Stimulated activated naive CD8-positive, alpha-beta T cell treated with anti-CD3 and anti-CD28 coated beads, Interleukin-15, Interleukin-2, amounts not matched to agents 100 ng/mL and 50 ng/mL, for 24 hours (primary cell): ENCODE measurements around the gene WRNIP1.

ENCODE experiments used
- H3K27ac Mint-ChIP-seq: one replicate; pipeline ENCODE4 v1.8.0; 2021; ENCODE audit warnings: mild to moderate bottlenecking, mixed read lengths
- H3K27me3 Mint-ChIP-seq: one replicate; pipeline ENCODE4 v1.8.0; 2021; ENCODE audit warnings: mixed read lengths
- H3K36me3 Mint-ChIP-seq: one replicate; pipeline ENCODE4 v1.8.0; 2021; ENCODE audit warnings: low read depth, mixed read lengths
- H3K4me1 Mint-ChIP-seq: one replicate; pipeline ENCODE4 v1.8.0; 2021; ENCODE audit warnings: low read depth, mixed read lengths
- H3K4me3 Mint-ChIP-seq: one replicate; pipeline ENCODE4 v1.8.0; 2021; ENCODE audit warnings: mild to moderate bottlenecking, mixed read lengths
- H3K9me3 Mint-ChIP-seq: one replicate; pipeline ENCODE4 v1.8.0; 2021; ENCODE audit warnings: mixed read lengths

Gene WRNIP1

GRCh38 chr6:2812695-2813094 lies 47.5 kb downstream of the WRNIP1 start:
- Mint-ChIP-seq H3K27me3 (no peaks in the 10 kb centered on the region), H3K4me1 (peaks cover 16% of the 10 kb centered on the region), H3K9me3 (peaks cover 26% of the 10 kb centered on the region), H3K27ac (no peak overlapping the region), H3K4me3 (no peak overlapping the region), H3K36me3 (peaks cover 19% of the 10 kb centered on the region)

DNA sequence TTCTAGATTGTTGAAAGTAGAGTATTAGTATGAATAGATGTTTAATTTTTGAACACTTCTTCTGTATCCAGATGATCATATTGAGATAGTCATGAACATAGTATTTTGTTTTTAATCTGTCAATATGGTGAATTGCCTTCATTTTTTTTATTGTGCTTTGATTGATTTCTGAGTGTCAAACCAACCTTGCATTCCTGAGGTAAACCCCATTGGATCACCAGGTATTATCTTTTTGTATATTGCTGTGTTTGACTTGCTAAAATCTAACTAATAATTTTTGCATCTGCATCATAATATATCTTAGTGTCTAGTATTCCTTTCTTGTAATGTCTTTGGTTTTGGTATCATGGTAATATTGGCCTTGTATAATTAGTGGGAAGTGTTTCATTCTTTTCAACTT lies 51.0 kb downstream of the WRNIP1 start:
- H3K4me3 Mint-ChIP-seq: no peak overlapping the region
- H3K27me3 Mint-ChIP-seq: no peaks in the 10 kb centered on the region
- H3K27ac Mint-ChIP-seq: no peak overlapping the region

DNA sequence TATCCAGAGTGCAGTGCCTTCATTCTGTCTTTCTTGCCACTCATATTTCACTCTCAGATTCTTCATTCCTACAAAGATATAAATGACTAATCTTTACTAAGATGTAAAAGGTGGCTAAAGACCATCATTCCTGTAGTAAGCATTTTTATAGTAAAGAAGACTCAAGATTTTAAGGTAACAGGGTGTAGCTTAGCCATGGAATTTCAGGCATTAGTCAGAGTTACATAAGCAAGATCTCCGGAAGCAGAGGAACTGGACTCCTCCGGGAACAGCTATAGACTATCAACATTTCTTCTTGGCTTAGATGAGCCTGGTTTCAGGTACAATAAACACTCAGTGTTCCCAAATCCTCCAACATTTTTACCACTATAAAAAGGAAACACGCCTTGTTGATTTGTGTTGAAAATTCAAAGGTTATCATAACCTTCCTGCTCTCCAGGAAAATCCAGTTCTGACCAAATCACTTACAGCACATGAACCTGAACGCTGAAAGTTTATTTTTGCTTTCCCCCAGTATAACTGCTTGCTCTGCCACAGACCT lies 52.8 kb downstream of the WRNIP1 start:
- no peak overlapping the region for H3K4me3 Mint-ChIP-seq
- no peaks in the 10 kb centered on the region for H3K27me3 Mint-ChIP-seq
- peaks cover 20% of the 10 kb centered on the region for H3K9me3 Mint-ChIP-seq
- H3K36me3 Mint-ChIP-seq: peaks cover 19% of the 10 kb centered on the region
- H3K27ac Mint-ChIP-seq: no peak overlapping the region
- peaks cover 18% of the 10 kb centered on the region for H3K4me1 Mint-ChIP-seq

More for the DNA sequence above, 51.0 kb downstream of the WRNIP1 start:
- H3K9me3 Mint-ChIP-seq: peaks cover 26% of the 10 kb centered on the region
- H3K36me3 Mint-ChIP-seq: peaks cover 19% of the 10 kb centered on the region
- H3K4me1 Mint-ChIP-seq: peaks cover 18% of the 10 kb centered on the region

- Mint-ChIP-seq H3K27me3 (no peaks in the 10 kb centered on the region), H3K4me1 (peaks cover 18% of the 10 kb centered on the region), H3K36me3 (peaks cover 19% of the 10 kb centered on the region), H3K27ac (no peak overlapping the region), H3K4me3 (no peak overlapping the region), H3K9me3 (peaks cover 20% of the 10 kb centered on the region)
These were observed 53.4 kb downstream of the WRNIP1 start for GRCh38 chr6:2818593-2818992.

DNA sequence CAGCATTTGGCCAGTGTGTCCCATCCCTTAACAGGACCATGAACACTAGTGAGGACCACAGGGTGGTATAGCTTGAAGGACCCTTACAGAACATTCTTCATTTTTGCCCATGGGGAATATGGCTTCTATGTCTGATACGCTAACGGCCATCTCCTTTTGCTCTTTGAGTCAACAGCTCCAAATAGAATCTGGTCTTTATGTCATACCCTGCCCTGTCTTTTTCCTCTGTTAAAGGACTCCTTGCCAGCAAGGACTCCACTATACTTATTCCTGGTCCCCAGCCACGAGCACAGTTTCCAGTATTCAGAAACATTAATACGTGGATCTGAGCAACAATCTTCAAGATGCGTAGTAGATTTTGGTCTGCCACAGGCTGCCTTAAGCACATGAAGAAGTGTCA lies 53.9 kb downstream of the WRNIP1 start:
- Mint-ChIP-seq H3K4me1 (peaks cover 18% of the 10 kb centered on the region), H3K9me3 (peaks cover 20% of the 10 kb centered on the region), H3K4me3 (no peak overlapping the region), H3K27me3 (no peaks in the 10 kb centered on the region), H3K27ac (no peak overlapping the region), H3K36me3 (peaks cover 19% of the 10 kb centered on the region)

DNA sequence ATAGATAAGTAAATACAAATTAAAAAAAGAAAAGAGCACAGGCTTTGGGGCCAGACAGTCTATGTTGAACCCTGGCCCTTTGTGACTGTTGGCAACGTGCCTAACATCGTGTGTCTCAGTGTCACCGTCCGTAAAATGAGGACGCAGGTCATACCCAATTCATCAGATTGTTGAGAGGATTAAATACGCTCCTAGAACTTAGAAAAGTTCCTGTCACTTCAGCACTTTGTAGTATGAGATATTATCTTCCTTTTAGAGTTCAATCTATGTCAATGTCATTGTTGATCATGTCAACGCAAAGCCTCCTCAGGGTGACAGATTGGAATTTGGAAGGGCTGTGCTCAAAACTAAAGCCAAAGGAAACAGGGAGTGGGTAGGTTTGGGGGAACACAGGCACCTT lies 54.8 kb downstream of the WRNIP1 start:
- H3K27me3 Mint-ChIP-seq: no peaks in the 10 kb centered on the region
- peaks cover 19% of the 10 kb centered on the region for H3K36me3 Mint-ChIP-seq
- peaks cover 20% of the 10 kb centered on the region for H3K9me3 Mint-ChIP-seq
- H3K27ac Mint-ChIP-seq: no peak overlapping the region
- no peak overlapping the region for H3K4me3 Mint-ChIP-seq
- H3K4me1 Mint-ChIP-seq: peaks cover 18% of the 10 kb centered on the region

DNA sequence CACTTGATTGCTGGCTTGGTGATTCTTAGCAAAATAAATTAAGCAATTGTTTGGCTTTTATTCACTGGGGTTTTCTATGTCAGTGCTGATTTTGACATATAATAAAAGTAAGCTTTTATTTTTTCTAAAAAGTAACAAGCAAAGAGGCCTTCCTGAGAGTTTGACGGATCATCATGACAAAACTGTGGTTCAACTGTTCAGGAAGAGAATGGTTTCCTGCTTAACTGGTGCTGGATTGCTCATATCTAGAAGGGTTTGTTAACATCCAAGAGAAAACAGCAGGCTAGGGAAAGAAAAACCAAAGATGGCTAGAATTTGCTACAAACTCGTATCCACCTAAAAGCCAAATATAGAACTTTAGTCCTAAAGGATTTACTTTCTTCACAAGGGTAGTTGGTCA lies 55.2 kb downstream of the WRNIP1 start:
- peaks cover 18% of the 10 kb centered on the region for H3K4me1 Mint-ChIP-seq
- H3K36me3 Mint-ChIP-seq: peaks cover 14% of the 10 kb centered on the region
- no peak overlapping the region for H3K4me3 Mint-ChIP-seq
- no peak overlapping the region for H3K27ac Mint-ChIP-seq
- H3K27me3 Mint-ChIP-seq: no peaks in the 10 kb centered on the region
- peaks cover 15% of the 10 kb centered on the region for H3K9me3 Mint-ChIP-seq

DNA sequence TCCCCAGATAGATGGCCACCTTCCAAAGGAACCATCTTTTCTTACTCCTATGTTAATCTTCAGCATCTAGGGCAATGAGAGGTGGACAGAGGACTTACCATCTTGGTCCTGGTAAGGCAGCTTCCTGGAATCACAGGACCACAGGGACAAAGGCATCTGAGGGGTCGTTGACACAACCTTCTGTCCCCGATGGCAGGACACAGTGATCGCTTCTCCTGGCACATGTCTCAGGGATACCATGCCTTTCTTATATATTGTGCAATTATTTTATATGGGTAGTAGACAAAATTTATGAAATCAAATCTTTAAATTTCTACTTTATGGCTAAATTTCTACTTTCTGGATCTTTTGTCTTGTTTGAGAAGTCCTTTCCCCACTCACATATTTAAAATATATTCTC lies 56.4 kb downstream of the WRNIP1 start:
- Mint-ChIP-seq H3K4me3 (no peak overlapping the region), H3K27ac (no peak overlapping the region), H3K4me1 (peaks cover 18% of the 10 kb centered on the region), H3K27me3 (no peaks in the 10 kb centered on the region), H3K9me3 (peaks cover 5% of the 10 kb centered on the region), H3K36me3 (peaks cover 4% of the 10 kb centered on the region)

DNA sequence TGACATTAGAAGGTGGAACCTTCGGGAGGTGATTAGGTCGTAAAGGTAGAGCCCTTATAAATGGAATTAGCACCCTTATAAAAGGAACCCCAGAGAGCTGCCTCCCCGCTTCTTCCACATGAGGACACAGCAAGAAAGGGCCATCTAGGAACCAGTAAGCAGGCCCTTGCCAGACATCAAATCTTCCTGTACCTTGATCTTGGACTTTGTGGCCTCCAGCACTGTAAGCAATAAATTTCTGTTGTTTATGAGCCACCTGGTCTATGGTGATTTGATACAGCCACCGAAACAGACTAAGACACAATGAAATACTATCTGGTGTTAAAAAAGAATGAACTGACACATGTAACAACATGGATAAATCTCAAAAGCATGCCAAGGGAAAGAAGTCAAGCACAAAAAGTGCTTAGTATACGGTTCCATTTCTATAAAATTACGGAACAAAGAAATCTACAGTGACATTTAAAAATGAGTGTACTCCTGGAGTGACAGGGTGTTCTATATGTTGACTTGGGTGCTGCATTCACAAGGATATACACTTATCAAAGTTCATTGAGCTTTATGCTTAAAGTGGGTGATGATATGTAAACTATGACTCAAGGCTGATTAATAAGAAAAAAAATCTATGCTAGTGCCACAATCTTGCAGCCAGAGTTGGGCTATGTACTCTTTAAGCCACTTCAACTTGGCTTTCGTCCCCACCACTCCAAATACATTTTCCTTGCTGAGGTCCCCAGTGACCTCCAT lies 58.1 kb downstream of the WRNIP1 start:
- H3K27me3 Mint-ChIP-seq: no peaks in the 10 kb centered on the region
- H3K36me3 Mint-ChIP-seq: no peaks in the 10 kb centered on the region
- no peaks in the 10 kb centered on the region for H3K9me3 Mint-ChIP-seq
- H3K4me3 Mint-ChIP-seq: no peak overlapping the region
- no peak overlapping the region for H3K27ac Mint-ChIP-seq
- peaks cover 8% of the 10 kb centered on the region for H3K4me1 Mint-ChIP-seq

DNA sequence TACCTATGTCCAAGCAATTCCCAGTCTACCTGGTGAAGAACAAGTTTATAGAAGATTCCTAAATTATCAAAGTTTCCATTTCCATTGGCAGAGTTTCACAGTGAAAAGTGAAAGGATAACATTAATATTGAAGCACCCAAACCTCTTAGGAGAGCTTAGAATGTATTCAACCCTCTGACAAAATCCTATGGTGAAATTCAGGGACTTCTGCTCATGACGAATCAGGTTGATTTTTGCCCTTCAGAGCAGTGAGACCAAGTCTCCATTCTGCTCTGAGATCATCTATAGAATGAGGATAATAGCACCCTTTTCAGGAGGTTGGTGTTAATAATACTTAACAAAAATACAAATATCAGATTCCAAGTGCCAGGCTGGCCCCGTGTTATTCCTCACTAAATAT lies 60.9 kb downstream of the WRNIP1 start:
- no peak overlapping the region for H3K27ac Mint-ChIP-seq
- H3K4me3 Mint-ChIP-seq: no peak overlapping the region
- no peaks in the 10 kb centered on the region for H3K9me3 Mint-ChIP-seq
- H3K4me1 Mint-ChIP-seq: no peaks in the 10 kb centered on the region
- H3K27me3 Mint-ChIP-seq: no peaks in the 10 kb centered on the region
- H3K36me3 Mint-ChIP-seq: peaks cover 5% of the 10 kb centered on the region

DNA sequence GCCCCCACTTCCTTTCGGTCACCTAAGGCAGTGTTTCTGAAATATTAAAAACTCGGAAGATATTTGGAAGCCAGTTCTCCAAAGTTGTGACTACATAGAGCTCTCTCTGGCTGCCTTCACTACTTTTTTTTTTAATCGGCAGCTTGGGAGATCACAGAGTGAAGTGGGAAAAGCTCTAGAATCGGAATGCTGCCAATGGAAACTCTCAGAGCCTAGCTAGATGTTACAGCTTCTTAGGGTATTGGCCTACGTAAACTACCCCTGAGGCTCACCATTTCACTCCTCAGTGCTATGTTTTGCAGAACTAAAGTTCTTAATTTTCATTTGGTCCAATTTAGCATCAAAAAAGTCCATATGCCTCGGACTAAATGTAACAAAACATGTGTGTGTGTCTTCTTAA lies 61.9 kb downstream of the WRNIP1 start:
- no peaks in the 10 kb centered on the region for H3K9me3 Mint-ChIP-seq
- peaks cover 16% of the 10 kb centered on the region for H3K36me3 Mint-ChIP-seq
- no peaks in the 10 kb centered on the region for H3K4me1 Mint-ChIP-seq
- H3K27ac Mint-ChIP-seq: no peak overlapping the region
- no peaks in the 10 kb centered on the region for H3K27me3 Mint-ChIP-seq
- H3K4me3 Mint-ChIP-seq: no peak overlapping the region

DNA sequence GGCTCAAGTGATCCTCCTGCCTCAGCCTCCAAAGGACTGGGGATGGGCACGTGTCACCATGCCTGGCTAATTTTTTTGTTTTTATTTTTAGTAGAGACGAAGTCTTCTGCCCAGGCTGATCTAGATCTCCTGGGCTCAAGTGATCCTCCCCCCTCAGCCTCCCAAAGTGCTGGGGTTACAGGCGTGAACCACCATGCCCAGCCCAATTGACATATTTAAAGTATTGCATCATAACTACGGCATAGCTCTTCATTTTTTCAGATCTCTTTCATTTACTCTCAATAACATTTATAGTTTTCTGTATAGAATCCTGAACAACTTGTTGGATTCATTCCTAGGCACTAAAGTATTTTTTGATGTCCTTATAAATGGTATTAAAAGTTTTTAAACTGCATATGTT lies 63.4 kb downstream of the WRNIP1 start:
- Mint-ChIP-seq H3K9me3 (no peaks in the 10 kb centered on the region), H3K27me3 (no peaks in the 10 kb centered on the region), H3K27ac (no peak overlapping the region), H3K4me1 (no peaks in the 10 kb centered on the region), H3K4me3 (no peak overlapping the region), H3K36me3 (peaks cover 29% of the 10 kb centered on the region)

GRCh38 chr6:2829253-2829652 lies 64.1 kb downstream of the WRNIP1 start:
- H3K36me3 Mint-ChIP-seq: peaks cover 35% of the 10 kb centered on the region
- no peaks in the 10 kb centered on the region for H3K9me3 Mint-ChIP-seq
- no peaks in the 10 kb centered on the region for H3K27me3 Mint-ChIP-seq
- H3K4me1 Mint-ChIP-seq: no peaks in the 10 kb centered on the region
- H3K4me3 Mint-ChIP-seq: no peak overlapping the region
- no peak overlapping the region for H3K27ac Mint-ChIP-seq

- peaks cover 45% of the 10 kb centered on the region for H3K36me3 Mint-ChIP-seq
- no peak overlapping the region for H3K4me3 Mint-ChIP-seq
- no peak overlapping the region for H3K27ac Mint-ChIP-seq
- no peaks in the 10 kb centered on the region for H3K4me1 Mint-ChIP-seq
- no peaks in the 10 kb centered on the region for H3K9me3 Mint-ChIP-seq
- H3K27me3 Mint-ChIP-seq: no peaks in the 10 kb centered on the region
These were observed 65.0 kb downstream of the WRNIP1 start for GRCh38 chr6:2830183-2830582.

DNA sequence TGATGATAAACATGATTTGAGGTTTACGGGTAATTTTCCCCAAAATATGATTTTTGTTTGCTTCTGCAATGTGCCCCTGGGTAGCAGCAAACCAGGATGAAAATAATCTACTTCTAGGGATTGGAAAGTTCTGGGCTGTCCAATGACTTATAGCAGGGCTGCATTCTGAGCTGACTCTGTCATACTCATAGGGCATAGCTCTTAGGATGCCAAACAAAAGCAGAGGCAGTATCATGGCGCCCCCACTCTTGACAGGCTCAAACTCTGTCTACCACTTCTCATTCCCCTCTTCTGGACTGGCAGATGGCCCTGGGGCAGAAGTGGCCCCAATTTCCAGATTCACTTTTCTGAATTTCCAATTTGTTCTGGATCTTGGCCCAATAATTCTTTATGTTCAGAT lies 66.2 kb downstream of the WRNIP1 start:
- Mint-ChIP-seq H3K4me3 (no peak overlapping the region), H3K9me3 (no peaks in the 10 kb centered on the region), H3K27me3 (no peaks in the 10 kb centered on the region), H3K27ac (no peak overlapping the region), H3K4me1 (peaks cover 3% of the 10 kb centered on the region), H3K36me3 (peaks cover 57% of the 10 kb centered on the region)

DNA sequence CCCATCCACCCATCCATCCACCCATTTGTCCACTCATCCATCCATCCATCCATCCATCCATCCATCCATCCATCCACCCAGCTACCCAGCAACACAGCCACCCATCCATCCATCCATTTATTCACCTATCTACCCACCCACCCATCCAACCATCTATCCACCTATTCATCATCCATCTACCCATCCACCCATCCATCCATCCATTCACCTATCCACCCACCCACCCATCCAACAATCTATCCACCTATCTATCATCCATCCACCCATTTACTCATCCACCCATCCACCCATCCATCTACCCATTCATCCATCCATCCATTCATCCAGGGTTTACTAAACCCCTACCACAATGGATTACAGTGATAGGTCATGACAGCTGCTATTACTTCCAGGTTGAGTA lies 69.1 kb downstream of the WRNIP1 start:
- Mint-ChIP-seq H3K27me3 (no peaks in the 10 kb centered on the region), H3K36me3 (peaks cover 78% of the 10 kb centered on the region), H3K9me3 (no peaks in the 10 kb centered on the region), H3K4me3 (no peak overlapping the region), H3K4me1 (peaks cover 17% of the 10 kb centered on the region), H3K27ac (no peak overlapping the region)
